ENCODE data around the gene MND1.

DNA sequence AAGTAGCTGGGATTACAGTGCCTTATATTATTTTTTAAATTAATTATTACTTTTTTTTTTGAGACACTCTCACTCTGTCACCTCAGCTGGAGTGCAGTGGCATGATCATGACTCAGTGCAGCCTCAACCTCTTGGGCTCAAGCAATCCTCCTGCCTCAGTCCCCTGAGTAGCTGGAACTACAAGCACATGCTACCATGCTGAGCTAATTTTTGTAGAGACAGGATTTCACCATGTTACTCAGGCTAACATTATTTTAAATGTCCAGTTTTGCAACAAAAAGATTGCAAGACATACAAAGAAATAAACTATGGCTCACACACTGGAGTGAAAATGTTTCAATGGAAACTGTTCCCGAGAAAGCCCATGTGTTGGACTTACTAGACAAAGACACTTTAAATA is 59.2 kb downstream of the MND1 start:
- TF ChIP-seq EZH2phosphoT487 (IDR thresholded peaks at IDR 0.05; ENCODE audit: insufficient read depth, low read depth) (no peak), EZH2 (IDR thresholded peaks at IDR 0.05; ENCODE audit: insufficient read depth, poor library complexity, severe bottlenecking) (no peak)
